ENCODE measurements around the gene SYCE1. TPM values are rescaled to one million over a fixed set of nuclear protein-coding genes. Genes with fewer than 3 reads are reported as not detected.
"Not testable (repeated sequence)": the region's sequence is repeated elsewhere in the genome, so short reads cannot be mapped to it uniquely, and the experiment has no call there.

SYCE1 gene
- total RNA-seq, 1 experiment from 2014 or later = not detected

GRCh38 chr10:133592716-133593115 is 27.3 kb upstream of the SYCE1 start:
- Mint-ChIP-seq H3K4me1 (ENCODE audit: low read depth, unreplicated experiment) (no peaks in the 10 kb centered on the region), H3K36me3 (ENCODE audit: insufficient read depth, unreplicated experiment) (no peaks in the 10 kb centered on the region), H3K9me3 (ENCODE audit: unreplicated experiment) (no peaks in the 10 kb centered on the region), H3K4me3 (ENCODE audit: unreplicated experiment) (no peak overlapping the region), H3K27ac (ENCODE audit: unreplicated experiment) (no peak overlapping the region), H3K27me3 (ENCODE audit: insufficient read depth, unreplicated experiment) (peaks cover 48% of the 10 kb centered on the region)
- no peaks in the 10 kb centered on the region for H3K27me3 ChIP-seq (replicated peaks; ENCODE audit: control insufficient read depth, insufficient read depth, low read length)
- H3K9me3 ChIP-seq = no peaks in the 10 kb centered on the region
- ChIA-PET POLR2A (no interaction called here), CTCF (no interaction called here)
- intact Hi-C loops (cut with micrococcal nuclease; ENCODE audit: unreplicated experiment) = no loop called here
- DNase-seq = no peak
- TF ChIP-seq CTCF (IDR thresholded peaks at IDR 0.05; ENCODE audit: insufficient read depth in 1 of 2, low read depth in 1 of 2, low read length in 1 of 2, severe bottlenecking in 1 of 2, unreplicated experiment in 1 of 2) = no peak
- no peaks in the 10 kb centered on the region for H3K4me1 ChIP-seq
- no peaks in the 10 kb centered on the region for H3K36me3 ChIP-seq (ENCODE audit: control insufficient read depth, insufficient read depth, low read length)
- H3K4me3 ChIP-seq (ENCODE audit: low read depth, low read length) = no peak overlapping the region
- no TSS peak for BruUV-seq (replicated peaks)

GRCh38 chr10:133590970-133591359 is 25.6 kb upstream of the SYCE1 start:
- H3K36me3 ChIP-seq (ENCODE audit: control insufficient read depth, insufficient read depth, low read length) = no peaks in the 10 kb centered on the region
- no TSS peak for BruUV-seq (replicated peaks)
- H3K9me3 Mint-ChIP-seq (ENCODE audit: unreplicated experiment) = no peaks in the 10 kb centered on the region
- DNase-seq = no peak
- no peaks in the 10 kb centered on the region for H3K4me1 ChIP-seq
- POLR2A ChIA-PET = no interaction called here
- no peaks in the 10 kb centered on the region for H3K27me3 ChIP-seq (replicated peaks; ENCODE audit: control insufficient read depth, insufficient read depth, low read length)
- no peak for TF ChIP-seq CTCF (IDR thresholded peaks at IDR 0.05; ENCODE audit: insufficient read depth in 1 of 2, low read depth in 1 of 2, low read length in 1 of 2, severe bottlenecking in 1 of 2, unreplicated experiment in 1 of 2)
- H3K9me3 ChIP-seq = no peaks in the 10 kb centered on the region
- intact Hi-C loops (cut with micrococcal nuclease; ENCODE audit: unreplicated experiment) = no loop called here
- H3K27me3 Mint-ChIP-seq (ENCODE audit: insufficient read depth, unreplicated experiment) = peaks cover 39% of the 10 kb centered on the region
- H3K36me3 Mint-ChIP-seq (ENCODE audit: insufficient read depth, unreplicated experiment) = no peaks in the 10 kb centered on the region
- H3K4me3 Mint-ChIP-seq (ENCODE audit: unreplicated experiment) = no peak overlapping the region
- H3K4me3 ChIP-seq (ENCODE audit: low read depth, low read length) = no peak overlapping the region
- no peak overlapping the region for H3K27ac Mint-ChIP-seq (ENCODE audit: unreplicated experiment)
- CTCF ChIA-PET = no interaction called here
- no peaks in the 10 kb centered on the region for H3K4me1 Mint-ChIP-seq (ENCODE audit: low read depth, unreplicated experiment)

- no peaks in the 10 kb centered on the region for H3K4me1 ChIP-seq
- peaks cover 37% of the 10 kb centered on the region for H3K27me3 Mint-ChIP-seq (ENCODE audit: insufficient read depth, unreplicated experiment)
- no peak for TF ChIP-seq CTCF (IDR thresholded peaks at IDR 0.05; ENCODE audit: insufficient read depth in 1 of 2, low read depth in 1 of 2, low read length in 1 of 2, severe bottlenecking in 1 of 2, unreplicated experiment in 1 of 2)
- CTCF ChIA-PET = no interaction called here
- DNase-seq = no peak
- H3K4me1 Mint-ChIP-seq (ENCODE audit: low read depth, unreplicated experiment) = no peaks in the 10 kb centered on the region
- no peak overlapping the region for H3K27ac Mint-ChIP-seq (ENCODE audit: unreplicated experiment)
- H3K36me3 Mint-ChIP-seq (ENCODE audit: insufficient read depth, unreplicated experiment) = no peaks in the 10 kb centered on the region
- H3K36me3 ChIP-seq (ENCODE audit: control insufficient read depth, insufficient read depth, low read length) = no peaks in the 10 kb centered on the region
- no peak overlapping the region for H3K4me3 Mint-ChIP-seq (ENCODE audit: unreplicated experiment)
- no peaks in the 10 kb centered on the region for H3K9me3 Mint-ChIP-seq (ENCODE audit: unreplicated experiment)
- no peaks in the 10 kb centered on the region for H3K27me3 ChIP-seq (replicated peaks; ENCODE audit: control insufficient read depth, insufficient read depth, low read length)
- no peak overlapping the region for H3K4me3 ChIP-seq (ENCODE audit: low read depth, low read length)
- H3K9me3 ChIP-seq = no peaks in the 10 kb centered on the region
- intact Hi-C loops (cut with micrococcal nuclease; ENCODE audit: unreplicated experiment) = no loop called here
- no TSS peak for BruUV-seq (replicated peaks)
- POLR2A ChIA-PET = no interaction called here
Measured at GRCh38 chr10:133590226-133590969, 25.0 kb upstream of the SYCE1 start.

GRCh38 chr10:133577037-133577436 is 11.7 kb upstream of the SYCE1 start:
- intact Hi-C loops (cut with micrococcal nuclease; ENCODE audit: unreplicated experiment) = not testable (repeated sequence)

GRCh38 chr10:133573460-133573859 is 8.1 kb upstream of the SYCE1 start:
- DNase-seq; H3K27ac Mint-ChIP-seq (ENCODE audit: unreplicated experiment); H3K4me1 ChIP-seq; H3K27me3 Mint-ChIP-seq (ENCODE audit: insufficient read depth, unreplicated experiment); H3K36me3 Mint-ChIP-seq (ENCODE audit: insufficient read depth, unreplicated experiment); intact Hi-C loops (cut with micrococcal nuclease; ENCODE audit: unreplicated experiment); H3K4me3 Mint-ChIP-seq (ENCODE audit: unreplicated experiment); POLR2A ChIA-PET; H3K9me3 ChIP-seq; H3K27me3 ChIP-seq (replicated peaks; ENCODE audit: control insufficient read depth, insufficient read depth, low read length); BruUV-seq (replicated peaks); H3K4me3 ChIP-seq (ENCODE audit: low read depth, low read length); H3K4me1 Mint-ChIP-seq (ENCODE audit: low read depth, unreplicated experiment); H3K36me3 ChIP-seq (ENCODE audit: control insufficient read depth, insufficient read depth, low read length): not testable (repeated sequence)
- peaks cover 15% of the 10 kb centered on the region for H3K9me3 Mint-ChIP-seq (ENCODE audit: unreplicated experiment)
- CTCF ChIA-PET = interaction anchor here (0.7 kb wide), 1 partner anchor 144 kb away, joined by 3 read pairs; no protein-coding TSS in a partner anchor

More at GRCh38 chr10:133577037-133577436, 11.7 kb upstream of the SYCE1 start:
- H3K27me3 Mint-ChIP-seq (ENCODE audit: insufficient read depth, unreplicated experiment); H3K36me3 Mint-ChIP-seq (ENCODE audit: insufficient read depth, unreplicated experiment); H3K4me3 ChIP-seq (ENCODE audit: low read depth, low read length); POLR2A ChIA-PET; H3K27me3 ChIP-seq (replicated peaks; ENCODE audit: control insufficient read depth, insufficient read depth, low read length); BruUV-seq (replicated peaks); H3K36me3 ChIP-seq (ENCODE audit: control insufficient read depth, insufficient read depth, low read length); H3K4me1 Mint-ChIP-seq (ENCODE audit: low read depth, unreplicated experiment); CTCF ChIA-PET; DNase-seq; H3K4me3 Mint-ChIP-seq (ENCODE audit: unreplicated experiment); H3K27ac Mint-ChIP-seq (ENCODE audit: unreplicated experiment); H3K4me1 ChIP-seq: not testable (repeated sequence)
- H3K9me3 ChIP-seq = peaks cover 18% of the 10 kb centered on the region
- peaks cover 32% of the 10 kb centered on the region for H3K9me3 Mint-ChIP-seq (ENCODE audit: unreplicated experiment)
